GM10266 (cell line): ENCODE results near the gene NKX2-1.

Experiments used
- DNase-seq: peaks from one replicate; pipeline ENCODE4 v3.0.0; 2012; ENCODE audit errors: extremely low spot score
- CTCF ChIP-seq: IDR thresholded peaks from 2 replicates; pipeline ENCODE4 v1.5.1; 2012; ENCODE audit warnings: mild to moderate bottlenecking, low read depth; ENCODE audit not compliant: control insufficient read depth, insufficient read depth; ENCODE audit errors: missing control alignments

NKX2-1 gene

GRCh38 chr14:36529062-36529461, 9.0 kb upstream of the NKX2-1 start:
- no peak for DNase-seq
- TF ChIP-seq CTCF: no peak

- no peak for TF ChIP-seq CTCF
- peak; percentile 5 for DNase-seq
These were observed 5.7 kb upstream of the NKX2-1 start for GRCh38 chr14:36525746-36526099.

- TF ChIP-seq CTCF: peak; percentile 21
- peak; percentile 38 for DNase-seq
These were observed 5.1 kb upstream of the NKX2-1 start for GRCh38 chr14:36524874-36525745.

- DNase-seq: no peak
- no peak for TF ChIP-seq CTCF
These were observed 4.3 kb upstream of the NKX2-1 start for GRCh38 chr14:36524220-36524837.

- no peak for TF ChIP-seq CTCF
- no peak for DNase-seq
These were observed 3.1 kb upstream of the NKX2-1 start for GRCh38 chr14:36522972-36523715.

GRCh38 chr14:36522347-36522971, 2.4 kb upstream of the NKX2-1 start:
- TF ChIP-seq CTCF: no peak
- DNase-seq: peak; percentile 11
